Activated effector memory CD4-positive, alpha-beta T cell treated with Interleukin-2 at 50 U/mL for 16 hours (primary cell): ENCODE data around the gene JSRP1.

ENCODE experiments used
- DNase-seq: peaks from one replicate; pipeline ENCODE4 v3.0.0-alpha.2; 2020

JSRP1 gene

GRCh38 chr19:2255982-2256685, at the start of gene JSRP1:
Gene JSRP1 (minus strand): TSS chr19:2256417. CDS start chr19:2255314, 1,103 bp downstream.
- DNase-seq, result no peak

- no peak for DNase-seq
Measured at GRCh38 chr19:2305452-2306280, 49.4 kb upstream of the JSRP1 start.

GRCh38 chr19:2303211-2303798, 47.1 kb upstream of the JSRP1 start:
- DNase-seq, result no peak

- DNase-seq, result no peak
Measured at GRCh38 chr19:2302319-2303210, 46.3 kb upstream of the JSRP1 start.

- DNase-seq, result no peak
Measured at GRCh38 chr19:2300533-2300932, 44.3 kb upstream of the JSRP1 start.

- DNase-seq, result no peak
Measured at GRCh38 chr19:2296141-2296540, 39.9 kb upstream of the JSRP1 start.

GRCh38 chr19:2294687-2295335, 38.6 kb upstream of the JSRP1 start:
- no peak for DNase-seq

- no peak for DNase-seq
Measured at GRCh38 chr19:2291185-2291751, 35.1 kb upstream of the JSRP1 start.

GRCh38 chr19:2290441-2291184, 34.4 kb upstream of the JSRP1 start:
- DNase-seq, result peak; percentile 28

- peak; percentile 68 for DNase-seq
Measured at GRCh38 chr19:2289714-2290435, 33.7 kb upstream of the JSRP1 start.

GRCh38 chr19:2288818-2289713, 32.8 kb upstream of the JSRP1 start:
- no peak for DNase-seq

- DNase-seq, result no peak
Measured at GRCh38 chr19:2288338-2288817, 32.2 kb upstream of the JSRP1 start.

- no peak for DNase-seq
Measured at GRCh38 chr19:2287585-2288337, 31.5 kb upstream of the JSRP1 start.

- DNase-seq, result no peak
Measured at GRCh38 chr19:2286402-2287140, 30.4 kb upstream of the JSRP1 start.

GRCh38 chr19:2283835-2284507, 27.8 kb upstream of the JSRP1 start:
- no peak for DNase-seq

GRCh38 chr19:2282862-2283237, 26.6 kb upstream of the JSRP1 start:
- DNase-seq, result no peak
